GM21367 (cell line): Measurements from ENCODE around the gene SCN3A.

Experiments used
- ATAC-seq: cut with Tn5 transposase; IDR thresholded peaks from one replicate; pipeline ENCODE4 v1.9.1; 2021; ENCODE audit not compliant: unreplicated experiment

SCN3A gene

DNA sequence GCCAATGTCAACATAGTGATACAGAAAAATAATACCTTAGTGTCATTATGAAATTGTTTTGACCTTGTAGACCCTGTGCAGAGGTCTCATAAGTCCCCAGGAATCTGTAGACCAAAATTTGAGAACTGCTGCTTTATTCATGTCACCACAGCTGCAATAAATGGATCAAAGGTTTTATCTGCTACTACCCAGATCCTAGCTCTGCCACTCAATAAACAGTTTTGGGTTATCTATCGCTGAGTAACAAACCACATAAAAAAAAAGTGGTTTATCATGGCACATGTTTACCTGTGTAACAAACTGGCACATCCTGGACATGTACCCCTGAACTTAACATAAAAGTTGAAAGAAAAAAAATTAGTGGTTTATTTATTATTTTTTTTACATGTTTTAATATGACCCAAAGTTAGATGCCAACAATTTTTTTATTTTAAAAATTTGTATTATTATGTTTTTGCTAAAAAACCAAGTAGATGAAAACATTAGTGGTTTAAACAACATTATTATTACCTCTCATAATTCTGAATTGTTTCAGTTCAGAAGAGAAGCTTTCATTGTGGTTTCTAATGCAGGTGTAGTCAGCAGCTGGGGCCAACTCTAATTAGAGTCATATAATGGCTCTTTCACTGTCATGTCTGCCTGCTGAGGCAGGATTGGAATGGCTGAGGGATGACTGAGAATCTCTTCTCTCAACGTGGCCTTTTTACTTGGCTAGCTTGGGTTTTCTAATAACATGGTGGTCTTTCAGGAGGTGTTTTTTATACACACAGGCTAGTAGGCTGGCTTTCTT lies 145.2 kb downstream of the SCN3A start:
- ATAC-seq = no peak

- ATAC-seq = no peak
Measured at GRCh38 chr2:165057931-165058330, 145.9 kb downstream of the SCN3A start.

GRCh38 chr2:165057308-165057707 lies 146.5 kb downstream of the SCN3A start:
- no peak for ATAC-seq

- no peak for ATAC-seq
Measured at GRCh38 chr2:165056564-165056963, 147.3 kb downstream of the SCN3A start.

- ATAC-seq = no peak
Measured at GRCh38 chr2:165055082-165055851, 148.6 kb downstream of the SCN3A start.

DNA sequence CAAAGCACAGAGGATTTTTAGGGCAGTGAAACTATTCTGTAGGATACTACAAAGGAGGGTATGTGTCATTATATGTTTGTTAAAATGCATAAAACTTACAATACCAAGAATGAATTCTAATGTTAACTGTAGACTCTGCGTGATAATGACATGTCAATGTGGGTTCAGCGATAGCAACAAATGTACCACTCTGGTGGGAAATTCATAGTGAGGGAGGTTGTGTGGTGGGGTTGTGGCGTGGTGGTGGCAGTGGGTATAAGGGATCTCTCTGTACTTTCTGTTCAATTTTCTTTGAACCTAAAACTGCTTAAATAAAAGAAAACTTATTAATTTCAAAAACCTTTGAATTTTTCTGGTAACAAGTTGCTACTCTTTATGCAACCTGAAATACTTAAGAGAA lies 149.2 kb downstream of the SCN3A start:
- ATAC-seq = no peak

DNA sequence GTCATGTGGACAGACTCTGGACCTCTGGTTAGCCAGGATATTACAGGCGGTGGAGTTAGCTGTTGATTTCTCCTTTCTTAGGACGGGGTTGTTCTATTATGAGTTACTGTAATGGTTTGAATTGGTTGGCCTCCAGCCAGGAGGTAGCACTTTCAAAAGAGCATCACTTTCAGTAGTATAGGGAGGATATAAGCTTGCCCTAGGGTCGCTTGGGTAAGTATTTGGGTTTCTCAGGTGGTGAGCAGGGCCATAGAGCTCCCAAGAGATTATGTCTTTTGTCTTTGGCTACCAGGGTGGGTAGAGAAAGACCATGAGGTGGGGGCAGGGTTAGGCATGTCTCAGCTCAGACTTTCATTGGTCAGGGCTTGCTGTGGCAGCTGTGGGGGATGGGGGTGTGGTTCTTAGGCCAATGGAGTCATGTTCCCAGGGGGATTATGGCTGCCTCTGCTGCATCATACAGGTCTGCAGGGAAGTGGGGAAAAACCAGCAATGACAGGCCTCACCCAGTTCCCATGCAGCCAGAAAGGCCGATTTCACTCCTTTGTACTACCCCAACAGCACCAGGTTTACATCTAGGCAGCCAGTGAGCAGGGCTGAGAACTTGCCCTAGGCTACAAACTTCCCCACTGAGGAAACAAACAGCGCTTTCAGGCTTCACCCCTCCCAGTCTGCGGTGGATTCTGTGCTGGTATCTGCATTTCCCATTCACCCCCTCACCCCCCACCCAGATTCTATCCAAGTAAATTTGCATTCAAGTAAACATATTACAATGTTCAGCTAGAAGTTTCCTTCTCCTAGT lies 159.1 kb downstream of the SCN3A start:
- no peak for ATAC-seq
